ENCODE measurements around the gene PKHD1.

- TF ChIP-seq CTCF (IDR thresholded peaks at IDR 0.05) (no peak), POLR2A (IDR thresholded peaks at IDR 0.05) (no peak)
These were observed 362.3 kb downstream of the PKHD1 start for GRCh38 chr6:51725155-51725554.

Measured in uterus (tissue), 2 donors.